Skeletal muscle cell (primary cell): ENCODE data around the gene PATJ.

ENCODE experiments used
- DNase-seq: peaks from one replicate; pipeline ENCODE4 v3.0.0-alpha.2; 2010; ENCODE audit warnings: low read depth
- H3K4me3 ChIP-seq: 2 replicates; pipeline ENCODE4 v1.5.1; 2011; ENCODE audit warnings: low read depth, mild to moderate bottlenecking, control low read depth, low read length, moderate library complexity

Gene PATJ

DNA sequence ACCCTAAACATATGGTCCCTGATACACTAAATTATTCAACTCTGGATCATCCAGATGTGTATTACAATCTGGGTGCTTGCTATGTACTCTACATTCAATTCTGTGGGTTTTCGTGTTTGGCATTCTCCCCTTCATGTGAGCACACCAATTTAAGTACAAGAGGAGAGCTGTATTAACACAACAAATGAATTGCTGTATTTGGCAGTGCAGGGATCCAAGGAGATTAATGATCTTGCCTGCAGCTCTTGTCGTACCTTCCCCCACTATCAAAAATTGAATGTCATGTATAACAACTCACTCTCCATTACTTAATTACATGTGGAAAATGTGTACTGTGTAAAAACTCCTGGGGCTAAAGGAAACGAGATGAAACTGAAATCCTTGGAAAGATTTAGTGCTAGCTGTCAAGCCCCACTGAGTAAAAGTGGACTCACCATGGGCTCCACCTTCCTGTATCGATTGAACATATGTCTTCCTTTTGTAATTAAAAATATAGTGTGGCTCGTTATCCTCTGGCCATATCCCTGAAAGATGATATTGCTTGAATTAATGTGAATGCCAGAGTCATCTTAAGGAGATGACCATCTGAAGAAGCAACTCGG, 280.2 kb downstream of the PATJ start:
- no peak overlapping the region for H3K4me3 ChIP-seq
- no peak for DNase-seq

- no peak overlapping the region for H3K4me3 ChIP-seq
- DNase-seq: no peak
Measured at GRCh38 chr1:62024690-62025089, 282.4 kb downstream of the PATJ start.

GRCh38 chr1:62025154-62025553, 282.9 kb downstream of the PATJ start:
- H3K4me3 ChIP-seq: no peak overlapping the region
- no peak for DNase-seq

GRCh38 chr1:62025892-62026291, 283.6 kb downstream of the PATJ start:
- no peak overlapping the region for H3K4me3 ChIP-seq
- DNase-seq: no peak

DNA sequence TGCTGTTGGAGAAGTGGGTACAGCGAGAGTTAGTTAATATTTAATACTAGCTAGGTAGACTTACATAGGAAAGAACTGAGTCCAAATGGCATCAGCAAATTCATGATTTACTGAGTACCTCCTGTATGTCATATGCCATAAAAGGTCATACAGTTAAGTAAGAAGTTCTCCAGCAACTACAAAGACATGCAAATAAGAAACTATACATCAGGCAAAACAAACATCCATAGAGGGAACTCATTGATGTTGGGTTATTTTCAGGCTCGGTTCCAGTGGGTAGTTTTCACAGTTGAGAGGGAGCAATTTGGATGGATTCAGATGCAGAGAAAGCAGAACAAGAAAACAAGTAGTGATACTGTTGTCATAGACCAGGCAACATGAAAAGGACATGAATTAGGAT, 287.4 kb downstream of the PATJ start:
- H3K4me3 ChIP-seq: no peak overlapping the region
- no peak for DNase-seq

DNA sequence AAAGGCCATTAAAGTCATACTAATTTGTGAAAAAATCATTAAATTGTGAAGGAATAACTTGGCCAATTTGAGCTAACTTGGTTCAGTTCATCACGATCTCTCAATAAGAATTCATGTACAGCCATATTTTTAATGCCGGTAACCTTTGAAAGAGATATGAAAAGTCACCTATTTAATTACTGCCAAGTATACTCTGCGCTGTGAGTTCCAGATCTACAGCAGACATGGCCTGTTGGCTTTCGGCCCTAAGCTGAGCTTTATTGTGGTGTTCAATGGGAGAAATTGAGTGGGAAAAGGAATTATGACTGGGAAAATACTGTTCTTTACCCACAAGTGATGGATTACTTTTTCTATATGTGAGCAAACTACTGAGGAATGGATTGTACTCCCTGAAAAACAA, 292.5 kb downstream of the PATJ start:
- no peak overlapping the region for H3K4me3 ChIP-seq
- no peak for DNase-seq

DNA sequence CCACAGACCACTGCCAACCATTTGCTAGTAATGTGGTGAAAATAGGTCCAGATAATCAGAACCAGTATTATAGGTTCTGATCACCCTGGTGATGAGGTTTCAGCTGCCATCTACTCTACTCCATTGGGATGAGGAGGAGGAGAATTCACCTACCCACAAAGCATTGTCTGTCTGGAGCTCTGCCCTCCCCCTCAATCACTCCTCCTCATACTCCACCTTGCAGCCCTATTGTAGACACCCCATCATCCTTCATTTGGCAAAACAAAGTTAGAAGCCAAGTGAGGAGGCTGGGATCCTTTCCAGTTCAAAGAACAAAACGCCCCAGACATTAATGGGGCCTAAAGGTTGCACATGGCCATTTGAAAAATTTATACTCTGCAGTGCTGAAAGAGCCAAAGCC, 295.0 kb downstream of the PATJ start:
- no peak for DNase-seq
- no peak overlapping the region for H3K4me3 ChIP-seq

- DNase-seq: no peak
- H3K4me3 ChIP-seq: no peak overlapping the region
Measured at GRCh38 chr1:62038594-62039284, 296.5 kb downstream of the PATJ start.

GRCh38 chr1:62040450-62040849, 298.2 kb downstream of the PATJ start:
- H3K4me3 ChIP-seq: no peak overlapping the region
- no peak for DNase-seq

- DNase-seq: no peak
Measured at GRCh38 chr1:62040973-62041372, 298.7 kb downstream of the PATJ start.

GRCh38 chr1:62043154-62043553, 300.9 kb downstream of the PATJ start:
- DNase-seq: no peak
- H3K4me3 ChIP-seq: no peak overlapping the region

More at GRCh38 chr1:62040973-62041372, 298.7 kb downstream of the PATJ start:
- no peak overlapping the region for H3K4me3 ChIP-seq

GRCh38 chr1:62045574-62045973, 303.3 kb downstream of the PATJ start:
- DNase-seq: peak; percentile 17
- H3K4me3 ChIP-seq: no peak overlapping the region

DNA sequence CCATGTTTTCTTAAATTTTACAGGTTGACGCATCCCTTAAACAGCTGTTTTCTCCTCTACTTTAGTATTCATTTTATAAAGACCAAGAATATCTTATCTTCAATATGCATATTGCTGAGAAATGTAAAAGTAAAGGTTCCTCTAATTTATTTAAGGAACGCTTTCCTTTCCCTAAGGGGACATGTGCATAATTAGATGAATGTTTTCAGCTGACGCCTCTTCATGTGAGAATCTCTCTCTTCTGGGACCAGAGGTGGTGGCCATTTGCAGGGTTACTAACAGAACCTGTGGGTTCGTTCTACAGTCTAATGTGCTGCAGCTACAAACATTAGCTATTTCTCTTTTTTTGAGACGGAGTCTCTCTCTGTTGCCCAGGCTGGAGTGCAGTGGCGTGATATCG, 304.6 kb downstream of the PATJ start:
- DNase-seq: no peak
- no peak overlapping the region for H3K4me3 ChIP-seq

DNA sequence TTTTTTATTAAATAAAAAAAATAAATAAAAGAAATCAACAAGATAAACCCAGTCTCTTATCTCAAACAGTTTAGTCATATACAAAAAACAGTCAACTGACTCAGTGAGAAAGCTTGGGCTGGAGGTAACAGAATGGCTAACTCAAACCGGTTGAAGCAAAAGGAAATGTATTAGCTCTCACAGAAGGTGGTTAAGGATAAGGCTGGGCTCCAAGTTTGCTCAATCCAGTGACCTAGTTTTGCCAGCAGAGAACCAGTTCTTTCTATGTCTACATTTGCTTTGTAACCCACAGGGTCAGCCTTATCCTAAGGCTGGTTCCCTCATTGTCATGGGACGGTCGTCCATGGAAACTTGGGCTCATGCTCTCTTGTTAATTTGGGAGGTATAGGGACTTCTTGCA, 307.9 kb downstream of the PATJ start:
- H3K4me3 ChIP-seq: no peak overlapping the region
- no peak for DNase-seq

- no peak for DNase-seq
- H3K4me3 ChIP-seq: no peak overlapping the region
Measured at GRCh38 chr1:62052946-62053345, 310.7 kb downstream of the PATJ start.

- H3K4me3 ChIP-seq: no peak overlapping the region
- no peak for DNase-seq
Measured at GRCh38 chr1:62054188-62054587, 311.9 kb downstream of the PATJ start.

DNA sequence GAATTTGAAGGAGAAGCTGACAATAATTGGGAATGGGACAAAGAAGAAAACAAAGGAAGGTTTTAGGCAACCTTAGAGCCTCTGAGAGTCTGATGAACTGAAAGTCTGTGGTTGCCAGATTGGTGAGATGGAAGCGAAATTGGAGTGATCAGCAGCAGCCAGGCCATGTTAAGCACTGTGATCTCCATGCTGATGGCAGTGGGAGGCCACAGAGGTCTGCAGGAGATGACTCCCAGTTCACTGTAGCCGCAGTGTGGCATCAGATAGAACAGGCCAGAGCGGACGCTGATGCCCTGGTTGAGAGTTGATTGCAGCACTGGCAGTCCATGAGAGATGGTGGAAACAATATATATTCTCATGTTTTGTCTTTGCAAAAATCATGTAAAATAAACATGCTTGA, 314.9 kb downstream of the PATJ start:
- no peak for DNase-seq
- H3K4me3 ChIP-seq: no peak overlapping the region

GRCh38 chr1:62057641-62058290, 315.5 kb downstream of the PATJ start:
- H3K4me3 ChIP-seq: no peak overlapping the region
- no peak for DNase-seq

DNA sequence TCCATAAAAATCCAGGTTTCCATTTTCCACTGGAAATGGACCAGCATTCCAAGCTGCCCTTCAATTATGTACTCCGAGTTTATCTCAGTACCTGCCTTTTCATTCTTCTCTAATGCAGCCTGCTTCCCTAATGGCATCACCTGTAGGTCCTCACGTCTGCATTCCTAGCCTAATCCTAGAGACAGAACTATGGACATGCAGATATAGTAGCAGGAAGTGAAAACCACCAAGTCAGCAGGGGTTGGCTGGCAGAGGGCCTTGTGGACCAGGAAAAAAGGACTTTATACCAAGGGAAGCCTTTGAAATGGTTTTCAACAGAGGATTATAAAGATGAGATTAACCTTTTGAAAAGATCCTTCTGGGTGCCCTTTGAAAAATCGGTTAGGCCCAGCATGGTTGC, 316.7 kb downstream of the PATJ start:
- no peak overlapping the region for H3K4me3 ChIP-seq
- no peak for DNase-seq

GRCh38 chr1:62062087-62062486, 319.8 kb downstream of the PATJ start:
- DNase-seq: no peak

DNA sequence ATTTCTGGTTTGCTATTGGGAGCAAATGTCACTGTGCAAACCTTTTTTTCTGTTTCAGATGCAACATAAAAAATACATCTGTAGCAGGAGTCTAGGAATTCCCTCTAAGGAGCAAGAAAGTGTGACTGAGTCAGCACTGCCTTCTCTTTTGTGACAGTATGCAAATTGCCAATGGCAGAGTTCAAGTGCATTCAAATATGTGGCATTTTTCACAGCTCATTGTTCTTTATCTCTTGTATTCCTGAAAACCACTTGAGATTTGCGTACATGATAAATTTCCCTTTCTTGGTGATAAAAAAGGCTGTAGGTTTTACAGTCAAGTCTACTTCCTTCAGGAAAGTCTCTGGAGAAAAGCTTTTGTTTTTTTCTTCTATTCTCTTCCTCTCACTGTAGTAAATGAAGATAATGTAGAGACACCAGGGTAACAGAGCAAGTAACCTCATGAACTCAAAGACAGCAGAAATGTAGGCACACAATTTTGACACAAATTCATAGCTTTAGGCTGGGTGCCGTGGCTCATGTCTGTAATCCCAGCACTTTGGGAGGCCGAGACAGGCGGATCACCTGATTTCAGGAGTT, 322.6 kb downstream of the PATJ start:
- H3K4me3 ChIP-seq: no peak overlapping the region
- DNase-seq: no peak

More at GRCh38 chr1:62062087-62062486, 319.8 kb downstream of the PATJ start:
- H3K4me3 ChIP-seq: no peak overlapping the region
